ENCODE data around the gene SHF.

SHF gene

GRCh38 chr15:45169608-45170480 is 17.9 kb downstream of the SHF start:
- DNase-seq (ENCODE audit: low read depth in 2 of 2): no peak

DNA sequence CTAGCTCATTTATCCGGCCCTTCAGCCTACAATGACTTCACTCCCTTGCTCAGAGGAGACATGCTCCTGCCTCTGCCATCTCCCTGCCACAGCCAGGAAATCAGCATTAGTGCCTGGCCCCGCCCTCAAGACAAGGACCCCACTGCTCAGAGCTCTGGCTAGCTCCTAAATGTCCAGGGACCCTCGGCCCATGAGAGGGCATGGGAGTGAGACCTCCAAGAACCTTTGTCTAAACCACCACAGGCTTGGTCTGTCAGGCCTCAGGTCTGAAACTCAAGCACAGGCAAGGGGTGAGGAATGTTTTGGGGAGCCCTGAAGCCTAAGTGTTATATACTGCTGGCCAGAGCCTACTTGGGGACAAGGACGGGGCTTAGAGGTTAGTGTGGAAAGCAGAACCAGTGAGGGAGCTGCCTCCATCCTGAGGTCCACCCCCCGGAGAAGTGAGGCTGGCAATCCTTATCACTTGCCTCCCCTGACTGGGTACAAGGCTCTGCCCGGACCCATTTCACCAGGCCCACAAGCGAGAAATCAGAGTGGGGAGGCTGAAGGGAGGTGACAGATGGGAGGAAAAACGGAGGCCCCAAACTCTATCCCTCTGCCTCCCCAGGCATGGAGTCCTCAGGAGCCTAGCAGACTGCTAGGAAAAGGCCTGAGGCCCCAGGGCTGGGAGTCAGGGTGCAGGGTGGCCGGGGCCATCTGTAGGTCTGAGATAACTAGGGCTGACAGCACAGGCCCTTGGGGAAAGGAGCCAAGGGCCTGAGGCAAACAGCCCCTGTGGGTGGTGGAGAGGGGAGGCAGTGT is 18.8 kb downstream of the SHF start:
- DNase-seq (ENCODE audit: low read depth in 2 of 2): no peak

DNA sequence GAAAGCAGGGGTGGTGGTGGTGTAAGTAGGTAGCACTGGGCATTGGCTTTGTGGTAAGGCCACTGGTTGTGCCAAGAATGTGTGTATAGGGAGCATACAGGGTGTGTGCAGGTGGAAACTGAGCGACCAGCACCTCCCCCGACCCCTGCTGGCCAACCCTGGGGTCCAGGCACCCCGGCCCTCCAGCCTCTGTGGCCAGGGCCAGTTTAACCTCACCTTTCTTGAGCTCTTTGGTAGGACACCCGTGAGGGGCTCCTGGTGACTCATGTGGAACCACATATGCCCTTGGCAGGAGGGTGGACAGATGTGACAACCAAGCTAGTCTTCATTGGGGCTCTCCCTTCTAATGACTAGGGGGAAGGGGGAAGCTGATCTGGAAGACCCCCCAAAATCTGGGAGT is 19.5 kb downstream of the SHF start:
- DNase-seq (ENCODE audit: low read depth in 2 of 2): no peak

- DNase-seq (ENCODE audit: low read depth in 2 of 2): no peak
Measured at GRCh38 chr15:45167631-45168205, 20.0 kb downstream of the SHF start.

DNA sequence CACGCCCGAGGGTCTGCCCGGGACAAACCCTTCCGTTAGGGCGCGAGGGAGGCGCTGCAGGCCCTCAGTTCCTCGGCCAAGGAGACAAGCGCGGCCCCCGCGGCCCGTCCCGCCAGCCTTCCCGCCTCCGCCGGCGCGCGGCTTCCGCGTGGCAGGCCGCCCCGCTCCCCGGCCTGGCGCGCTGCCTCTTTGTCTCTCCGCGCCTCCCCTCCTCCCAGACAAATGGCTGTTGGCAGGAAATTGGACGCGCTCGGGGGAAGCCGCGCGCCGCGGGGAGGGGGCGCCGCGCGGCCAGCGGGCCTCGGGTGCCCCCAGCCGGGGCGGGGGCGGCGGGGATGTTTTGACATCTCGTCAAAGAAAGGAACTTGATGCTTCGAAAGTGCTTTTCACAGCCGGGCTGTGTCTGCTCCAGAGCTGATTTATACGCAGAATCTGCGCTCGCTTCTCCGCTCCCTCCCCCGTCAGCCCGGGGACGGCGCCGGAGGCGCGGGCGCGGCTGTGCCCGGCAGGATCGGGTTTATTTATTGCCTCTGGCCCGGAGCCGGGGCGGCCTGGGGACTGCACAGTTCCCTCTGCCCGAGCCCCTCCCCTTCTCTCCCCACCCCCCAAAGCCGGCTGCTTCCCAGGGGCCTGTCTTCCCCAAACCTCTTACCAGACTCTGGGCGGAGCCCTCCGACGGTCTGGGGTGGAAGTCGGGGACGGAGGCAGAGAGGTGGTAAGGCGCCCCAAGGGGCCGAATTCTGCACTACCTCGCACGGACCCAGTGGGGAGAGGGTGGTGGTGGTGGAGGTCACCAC is 20.7 kb downstream of the SHF start:
- peak; percentile 45 to 54 for DNase-seq (ENCODE audit: low read depth in 2 of 2)

- no peak for DNase-seq (ENCODE audit: low read depth in 2 of 2)
Measured at GRCh38 chr15:45165536-45165935, 22.2 kb downstream of the SHF start.

GRCh38 chr15:45164914-45165313 is 22.9 kb downstream of the SHF start:
- DNase-seq (ENCODE audit: low read depth in 2 of 2): no peak

GRCh38 chr15:45163508-45163856 is 24.3 kb downstream of the SHF start:
- DNase-seq (ENCODE audit: low read depth in 2 of 2): no peak

GRCh38 chr15:45162771-45163507 is 24.8 kb downstream of the SHF start:
- peak in 1 of 2 donors; percentile 30 for DNase-seq (ENCODE audit: low read depth in 2 of 2)

GRCh38 chr15:45161666-45162065 is 26.1 kb downstream of the SHF start:
- DNase-seq (ENCODE audit: low read depth in 2 of 2): no peak

- no peak for DNase-seq (ENCODE audit: low read depth in 2 of 2)
Measured at GRCh38 chr15:45157974-45158373, 29.8 kb downstream of the SHF start.

- no peak for DNase-seq (ENCODE audit: low read depth in 2 of 2)
Measured at GRCh38 chr15:45156744-45157455, 30.9 kb downstream of the SHF start.

- DNase-seq (ENCODE audit: low read depth in 2 of 2): no peak
Measured at GRCh38 chr15:45155739-45156138, 32.0 kb downstream of the SHF start.

DNA sequence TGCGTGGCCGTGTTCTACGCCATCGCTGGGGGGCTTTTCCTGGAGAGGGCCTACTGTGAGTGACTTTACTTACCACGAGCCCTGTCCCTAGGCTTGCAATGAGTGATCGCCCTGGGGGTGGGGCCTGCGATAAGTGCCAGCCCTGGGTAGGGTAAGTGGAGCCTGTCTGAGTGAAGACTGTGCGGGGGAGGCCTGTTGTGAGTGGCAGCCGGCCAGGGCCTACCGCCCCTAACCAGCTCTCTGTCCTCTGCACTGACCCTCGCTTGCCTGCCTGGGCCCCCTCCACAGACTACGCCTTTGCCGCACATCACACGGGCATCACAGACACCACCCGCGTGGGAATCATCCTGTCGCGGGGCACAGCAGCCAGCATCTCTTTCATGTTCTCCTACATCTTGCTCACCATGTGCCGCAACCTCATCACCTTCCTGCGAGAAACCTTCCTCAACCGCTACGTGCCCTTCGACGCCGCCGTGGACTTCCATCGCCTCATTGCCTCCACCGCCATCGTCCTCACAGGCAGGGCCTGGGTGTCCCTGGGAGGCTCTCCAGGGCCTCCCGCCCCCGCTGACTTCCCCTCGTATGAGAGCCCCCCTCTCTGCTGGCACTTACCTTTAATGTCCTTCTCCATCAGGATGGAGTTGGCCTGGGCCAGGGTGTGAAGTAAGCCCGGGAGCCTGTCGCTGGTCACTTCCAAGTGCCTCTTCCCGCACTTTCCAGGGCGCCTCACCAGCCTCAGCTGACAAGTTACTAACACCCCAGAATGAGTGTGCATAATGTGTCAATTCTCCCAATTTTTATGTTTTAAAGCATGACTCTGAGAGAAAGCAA is 35.6 kb downstream of the SHF start:
- no peak for DNase-seq (ENCODE audit: low read depth in 2 of 2)

GRCh38 chr15:45150997-45151396 is 36.8 kb downstream of the SHF start:
- DNase-seq (ENCODE audit: low read depth in 2 of 2): no peak

GRCh38 chr15:45150481-45150880 is 37.3 kb downstream of the SHF start:
- no peak for DNase-seq (ENCODE audit: low read depth in 2 of 2)

DNA sequence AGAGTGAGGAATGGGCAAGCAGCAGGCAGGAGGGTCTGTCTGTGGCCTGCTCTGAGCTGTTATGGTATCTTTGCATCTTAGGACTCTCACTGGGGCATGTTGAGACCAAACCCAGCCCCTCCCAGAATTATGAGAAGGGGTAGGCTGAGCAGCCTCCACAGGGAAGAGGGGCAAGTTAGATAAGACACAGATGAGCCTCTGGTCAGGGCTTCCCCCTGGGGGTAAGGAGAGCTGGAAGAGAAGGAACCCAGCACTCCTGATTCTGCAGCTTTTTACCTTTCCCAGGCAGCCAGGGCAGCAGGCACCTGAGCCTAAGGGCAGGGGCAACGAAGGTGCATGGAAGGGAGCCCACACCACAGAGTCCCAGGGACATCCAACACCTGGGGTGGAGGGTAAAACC is 38.7 kb downstream of the SHF start:
- no peak for DNase-seq (ENCODE audit: low read depth in 2 of 2)

- no peak for DNase-seq (ENCODE audit: low read depth in 2 of 2)
Measured at GRCh38 chr15:45148076-45149059, 39.4 kb downstream of the SHF start.

All from stimulated activated CD4-positive, alpha-beta T cell treated with anti-CD3 and anti-CD28 coated beads, Interleukin-1b, Interleukin-23, amount 100 ng/mL, for 1 hour (primary cell).